HEK293 (cell line): Measurements from ENCODE around the gene FRMD6.

Experiments used
- CTCF ChIA-PET: fragments of 350-600 bp; formaldehyde crosslinking; extraction: SDS; loops from one replicate; lab custom pipeline; 2021; ENCODE audit warnings: antibody characterized with exemption; lab: Yijun Ruan, JAX
- POLR2A ChIA-PET: fragments of 300-600 bp; formaldehyde crosslinking; extraction: SDS; loops from one replicate; lab custom pipeline; 2020; ENCODE audit warnings: antibody characterized with exemption, inconsistent platforms; lab: Yijun Ruan, JAX
- H3K27ac ChIP-seq: fragments of 200-500 bp; sonication (Bioruptor generic); 2 replicates; pipeline ENCODE4 v1.5.1; 2014; ENCODE audit warnings: low read depth, low read length, control low read depth, inconsistent platforms; ENCODE audit errors: extremely low read depth
- H3K36me3 ChIP-seq, 2 experiments: fragments of 200-500 bp in 1 of 2; sonication (Bioruptor generic) in 1 of 2; 1 replicate in 1 of 2; 2 replicates in 1 of 2; pipeline ENCODE4 v1.5.1; 2014 to 2017; ENCODE audit warnings: inconsistent platforms in 2 of 2, low read length in 2 of 2; ENCODE audit not compliant: control insufficient read depth in 2 of 2, insufficient read depth in 1 of 2
- H3K4me1 ChIP-seq: fragments of 200-500 bp; sonication (Bioruptor generic); 2 replicates; pipeline ENCODE4 v1.5.1; 2014; ENCODE audit warnings: mild to moderate bottlenecking, low read length, inconsistent platforms; ENCODE audit not compliant: control insufficient read depth, insufficient read depth
- H3K4me3 ChIP-seq: 2 replicates; pipeline ENCODE4 v1.5.1; 2011; ENCODE audit warnings: low read depth, mild to moderate bottlenecking, control low read depth, low read length, moderate library complexity
- H3K9me3 ChIP-seq: fragments of 200-500 bp; sonication (Bioruptor generic); 2 replicates; pipeline ENCODE4 v1.5.1; 2014; ENCODE audit warnings: low read depth, low read length, inconsistent platforms; ENCODE audit not compliant: control insufficient read depth, insufficient read depth
- KLF7 ChIP-seq: fragments of 450-650 bp; formaldehyde crosslinking; IDR thresholded peaks from 2 replicates; pipeline ENCODE4 v1.5.1; 2016; ENCODE audit warnings: missing biosample characterization, missing genetic modification characterization, borderline replicate concordance
- MZF1 ChIP-seq: fragments of 450-650 bp; formaldehyde crosslinking; IDR thresholded peaks from 2 replicates; pipeline ENCODE4 v1.5.1; 2017; ENCODE audit warnings: missing biosample characterization, missing genetic modification characterization, borderline replicate concordance
- REST ChIP-seq: fragments of 450-650 bp; formaldehyde crosslinking; IDR thresholded peaks from 2 replicates; pipeline ENCODE4 v1.5.1; 2016; ENCODE audit warnings: missing biosample characterization, missing genetic modification characterization
- ZBTB17 ChIP-seq: fragments of 450-650 bp; formaldehyde crosslinking; IDR thresholded peaks from 2 replicates; pipeline ENCODE4 v1.5.1; 2016; ENCODE audit warnings: missing biosample characterization, missing genetic modification characterization
- ZBTB48 ChIP-seq: fragments of 450-650 bp; formaldehyde crosslinking; IDR thresholded peaks from 2 replicates; pipeline ENCODE4 v1.5.1; 2016; ENCODE audit warnings: missing biosample characterization, missing genetic modification characterization
- ZBTB7A ChIP-seq: fragments of 450-650 bp; formaldehyde crosslinking; IDR thresholded peaks from 2 replicates; pipeline ENCODE4 v1.5.1; 2016; ENCODE audit warnings: low read depth, missing biosample characterization, missing genetic modification characterization
- ZBTB8A ChIP-seq: fragments of 450-650 bp; formaldehyde crosslinking; IDR thresholded peaks from 2 replicates; pipeline ENCODE4 v1.5.1; 2016; ENCODE audit warnings: missing biosample characterization, missing genetic modification characterization
- ZFP37 ChIP-seq: fragments of 450-650 bp; formaldehyde crosslinking; IDR thresholded peaks from 2 replicates; pipeline ENCODE4 v1.5.1; 2016; ENCODE audit warnings: missing biosample characterization, missing genetic modification characterization
- ZNF16 ChIP-seq: fragments of 450-650 bp; formaldehyde crosslinking; IDR thresholded peaks from 2 replicates; pipeline ENCODE4 v1.5.1; 2016; ENCODE audit warnings: low read depth, missing biosample characterization, missing genetic modification characterization
- ZNF221 ChIP-seq: fragments of 450-650 bp; formaldehyde crosslinking; IDR thresholded peaks from 2 replicates; pipeline ENCODE4 v1.5.1; 2017; ENCODE audit warnings: missing biosample characterization, missing genetic modification characterization, borderline replicate concordance
- ZNF280C ChIP-seq: fragments of 450-650 bp; formaldehyde crosslinking; IDR thresholded peaks from 2 replicates; pipeline ENCODE4 v1.5.1; 2016; ENCODE audit warnings: missing biosample characterization, missing genetic modification characterization
- ZNF324 ChIP-seq: fragments of 450-650 bp; formaldehyde crosslinking; IDR thresholded peaks from 2 replicates; pipeline ENCODE4 v1.5.1; 2016; ENCODE audit warnings: missing biosample characterization, missing genetic modification characterization
- ZNF510 ChIP-seq: fragments of 450-650 bp; formaldehyde crosslinking; IDR thresholded peaks from 2 replicates; pipeline ENCODE4 v1.5.1; 2018; ENCODE audit warnings: mild to moderate bottlenecking, missing genetic modification characterization, missing biosample characterization; ENCODE audit not compliant: insufficient replicate concordance
- ZNF544 ChIP-seq: fragments of 450-650 bp; formaldehyde crosslinking; IDR thresholded peaks from 2 replicates; pipeline ENCODE4 v1.5.0; 2017; ENCODE audit warnings: missing biosample characterization, missing genetic modification characterization
- ZNF548 ChIP-seq: fragments of 450-650 bp; formaldehyde crosslinking; IDR thresholded peaks from 2 replicates; pipeline ENCODE4 v1.5.1; 2016; ENCODE audit warnings: missing biosample characterization, missing genetic modification characterization
- ZNF571 ChIP-seq: fragments of 450-650 bp; formaldehyde crosslinking; IDR thresholded peaks from 2 replicates; pipeline ENCODE4 v1.5.0; 2017; ENCODE audit warnings: missing biosample characterization, missing genetic modification characterization
- ZNF664 ChIP-seq: fragments of 450-650 bp; formaldehyde crosslinking; IDR thresholded peaks from 2 replicates; pipeline ENCODE4 v1.5.1; 2016; ENCODE audit warnings: missing biosample characterization, missing genetic modification characterization
- ZNF677 ChIP-seq: fragments of 450-650 bp; IDR thresholded peaks from 2 replicates; pipeline ENCODE4 v1.5.0; 2018; ENCODE audit warnings: missing biosample characterization, mild to moderate bottlenecking, missing genetic modification characterization, moderate library complexity
- ZNF792 ChIP-seq: fragments of 450-650 bp; formaldehyde crosslinking; IDR thresholded peaks from 2 replicates; pipeline ENCODE4 v1.5.1; 2016; ENCODE audit warnings: missing biosample characterization, missing genetic modification characterization
- ZNF837 ChIP-seq: fragments of 450-650 bp; formaldehyde crosslinking; IDR thresholded peaks from 2 replicates; pipeline ENCODE4 v1.5.1; 2016; ENCODE audit warnings: missing biosample characterization, missing genetic modification characterization
- TF ChIP-seq, protein P1 (sequence below): fragments of 450-650 bp; formaldehyde crosslinking; conservative IDR thresholded peaks from 2 replicates; pipeline ENCODE4 v1.5.1; 2016; ENCODE audit warnings: low read depth, missing biosample characterization, missing genetic modification characterization

The FRMD6 gene

DNA sequence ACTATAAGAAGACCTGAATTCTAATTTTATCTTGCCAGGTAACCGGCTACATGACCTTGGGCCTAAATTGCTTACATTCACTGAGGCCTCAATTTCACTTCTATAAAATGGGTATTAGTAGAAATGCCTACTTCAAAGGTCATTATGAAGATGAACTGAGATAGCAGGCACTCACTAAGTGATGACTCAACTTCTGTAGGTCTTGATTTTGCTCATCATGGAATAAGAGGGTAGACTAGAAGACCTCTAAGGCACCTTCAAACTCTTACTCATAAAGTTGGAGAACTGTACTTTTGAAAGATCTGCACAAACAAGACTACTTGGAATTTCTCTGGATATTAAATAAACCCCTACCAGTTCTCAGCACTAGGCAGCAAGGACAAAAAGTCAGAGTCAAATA, 39.3 kb upstream of the FRMD6 start (continued):
- TF ChIP-seq REST (tag by site-specific recombination) (no peak), ZNF664 (tag by site-specific recombination) (no peak), MZF1 (tag by site-specific recombination) (no peak), ZBTB17 (tag by site-specific recombination) (no peak), ZNF544 (tag by site-specific recombination) (no peak), ZNF837 (tag by site-specific recombination) (no peak), KLF7 (no peak), ZBTB7A (tag by site-specific recombination) (no peak)
- TF ChIP-seq, protein P1, sequence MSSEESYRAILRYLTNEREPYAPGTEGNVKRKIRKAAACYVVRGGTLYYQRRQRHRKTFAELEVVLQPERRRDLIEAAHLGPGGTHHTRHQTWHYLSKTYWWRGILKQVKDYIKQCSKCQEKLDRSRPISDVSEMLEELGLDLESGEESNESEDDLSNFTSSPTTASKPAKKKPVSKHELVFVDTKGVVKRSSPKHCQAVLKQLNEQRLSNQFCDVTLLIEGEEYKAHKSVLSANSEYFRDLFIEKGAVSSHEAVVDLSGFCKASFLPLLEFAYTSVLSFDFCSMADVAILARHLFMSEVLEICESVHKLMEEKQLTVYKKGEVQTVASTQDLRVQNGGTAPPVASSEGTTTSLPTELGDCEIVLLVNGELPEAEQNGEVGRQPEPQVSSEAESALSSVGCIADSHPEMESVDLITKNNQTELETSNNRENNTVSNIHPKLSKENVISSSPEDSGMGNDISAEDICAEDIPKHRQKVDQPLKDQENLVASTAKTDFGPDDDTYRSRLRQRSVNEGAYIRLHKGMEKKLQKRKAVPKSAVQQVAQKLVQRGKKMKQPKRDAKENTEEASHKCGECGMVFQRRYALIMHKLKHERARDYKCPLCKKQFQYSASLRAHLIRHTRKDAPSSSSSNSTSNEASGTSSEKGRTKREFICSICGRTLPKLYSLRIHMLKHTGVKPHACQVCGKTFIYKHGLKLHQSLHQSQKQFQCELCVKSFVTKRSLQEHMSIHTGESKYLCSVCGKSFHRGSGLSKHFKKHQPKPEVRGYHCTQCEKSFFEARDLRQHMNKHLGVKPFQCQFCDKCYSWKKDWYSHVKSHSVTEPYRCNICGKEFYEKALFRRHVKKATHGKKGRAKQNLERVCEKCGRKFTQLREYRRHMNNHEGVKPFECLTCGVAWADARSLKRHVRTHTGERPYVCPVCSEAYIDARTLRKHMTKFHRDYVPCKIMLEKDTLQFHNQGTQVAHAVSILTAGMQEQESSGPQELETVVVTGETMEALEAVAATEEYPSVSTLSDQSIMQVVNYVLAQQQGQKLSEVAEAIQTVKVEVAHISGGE, result no peak

DNA sequence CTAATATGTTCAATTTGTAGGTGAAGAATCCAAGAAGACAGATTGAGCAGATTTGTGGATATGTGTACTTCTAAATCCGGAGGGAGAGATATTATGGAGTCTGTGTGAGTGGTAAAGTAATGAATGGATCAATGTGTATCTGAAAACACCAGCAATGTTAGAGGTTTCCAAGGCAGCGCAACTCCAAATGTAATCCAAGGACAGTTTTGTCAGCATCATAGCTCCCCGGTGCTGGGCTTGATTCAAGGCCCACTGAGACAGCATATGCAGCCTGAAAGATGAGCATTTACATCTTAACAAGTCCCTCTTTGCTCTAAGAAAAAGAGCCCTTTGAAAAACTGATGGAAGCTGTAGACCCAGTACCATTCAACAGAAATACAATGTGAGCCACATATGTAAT, 38.3 kb upstream of the FRMD6 start:
- no peak overlapping the region for H3K27ac ChIP-seq
- ChIA-PET CTCF (interaction anchor here (0.9 kb wide), 1 partner anchor 37 kb away, joined by 3 read pairs; no protein-coding TSS in a partner anchor), POLR2A (no interaction called here)

More for the DNA sequence above, 38.3 kb upstream of the FRMD6 start:
- Histone ChIP-seq H3K36me3 (no peaks in the 10 kb centered on the region), H3K4me1 (peaks cover 9% of the 10 kb centered on the region), H3K4me3 (no peak overlapping the region), H3K9me3 (no peaks in the 10 kb centered on the region)
- TF ChIP-seq KLF7 (no peak), ZNF571 (tag by site-specific recombination) (no peak), ZNF792 (tag by site-specific recombination) (no peak), ZBTB48 (tag by site-specific recombination) (no peak), ZNF510 (no peak), ZNF221 (tag by site-specific recombination) (no peak), ZNF324 (tag by site-specific recombination) (no peak), ZNF280C (tag by site-specific recombination) (no peak), ZFP37 (no peak), ZNF16 (tag by site-specific recombination) (no peak), ZNF677 (tag by site-specific recombination) (no peak), ZNF548 (tag by site-specific recombination) (no peak), ZBTB8A (tag by site-specific recombination) (no peak)
- TF ChIP-seq, protein P1, result no peak
